Measurements from ENCODE around the gene CHST4.
A peak's percentile ranks its signal among the peaks of the same experiment; 100 is the strongest.
"Not testable (repeated sequence)": the region's sequence is repeated elsewhere in the genome, so short reads cannot be mapped to it uniquely, and the experiment has no call there.

CHST4 gene

GRCh38 chr16:71524566-71525553 is 1.4 kb upstream of the CHST4 start:
- DNase-seq (ENCODE audit: low spot score), result no peak

- DNase-seq (ENCODE audit: low spot score), result no peak
Observed at GRCh38 chr16:71528257-71528656, 2.0 kb downstream of the CHST4 start.

- no peak for DNase-seq (ENCODE audit: low spot score)
Observed at GRCh38 chr16:71528863-71529262, 2.6 kb downstream of the CHST4 start.

GRCh38 chr16:71532366-71532765 is 6.1 kb downstream of the CHST4 start:
- DNase-seq (ENCODE audit: low spot score), result no peak

- DNase-seq (ENCODE audit: low spot score), result no peak
Observed at GRCh38 chr16:71536752-71537499, 10.7 kb downstream of the CHST4 start.

- DNase-seq (ENCODE audit: low spot score), result peak; percentile 13
Observed at GRCh38 chr16:71537643-71538042, 11.4 kb downstream of the CHST4 start.

- DNase-seq (ENCODE audit: low spot score), result peak; percentile 7
Observed at GRCh38 chr16:71542377-71542776, 16.2 kb downstream of the CHST4 start.

GRCh38 chr16:71547168-71547567 is 20.9 kb downstream of the CHST4 start:
- no peak for DNase-seq (ENCODE audit: low spot score)

- DNase-seq (ENCODE audit: low spot score), result no peak
Observed at GRCh38 chr16:71552698-71553503, 26.7 kb downstream of the CHST4 start.

GRCh38 chr16:71555230-71555891 is 29.1 kb downstream of the CHST4 start:
- no peak for DNase-seq (ENCODE audit: low spot score)

- DNase-seq (ENCODE audit: low spot score), result no peak
Observed at GRCh38 chr16:71557299-71557698, 31.1 kb downstream of the CHST4 start.

- no peak for DNase-seq (ENCODE audit: low spot score)
Observed at GRCh38 chr16:71557954-71558582, 31.8 kb downstream of the CHST4 start.

- DNase-seq (ENCODE audit: low spot score), result no peak
Observed at GRCh38 chr16:71559855-71560254, 33.6 kb downstream of the CHST4 start.

GRCh38 chr16:71561886-71562285 is 35.7 kb downstream of the CHST4 start:
- DNase-seq (ENCODE audit: low spot score), result not testable (repeated sequence)

- DNase-seq (ENCODE audit: low spot score), result no peak
Observed at GRCh38 chr16:71562552-71562951, 36.3 kb downstream of the CHST4 start.

- no peak for DNase-seq (ENCODE audit: low spot score)
Observed at GRCh38 chr16:71564335-71564967, 38.2 kb downstream of the CHST4 start.

GRCh38 chr16:71565812-71566700 is 39.8 kb downstream of the CHST4 start:
- no peak for DNase-seq (ENCODE audit: low spot score)

- no peak for DNase-seq (ENCODE audit: low spot score)
Observed at GRCh38 chr16:71567931-71568330, 41.7 kb downstream of the CHST4 start.

- DNase-seq (ENCODE audit: low spot score), result no peak
Observed at GRCh38 chr16:71568551-71568950, 42.3 kb downstream of the CHST4 start.

- no peak for DNase-seq (ENCODE audit: low spot score)
Observed at GRCh38 chr16:71569621-71570020, 43.4 kb downstream of the CHST4 start.

All from COLO829 (cell line).